22Rv1 (cell line): ENCODE data around the gene ESYT2.

Source experiments
- ZFX ChIP-seq: fragments of 450-650 bp; IDR thresholded peaks from 2 replicates; pipeline ENCODE4 v1.6.1; 2017; ENCODE audit warnings: antibody characterized with exemption, borderline replicate concordance
- TF ChIP-seq, protein P1 (sequence below): fragments of 450-650 bp; IDR thresholded peaks from 2 replicates; pipeline ENCODE4 v1.5.1; 2017; ENCODE audit warnings: mild to moderate bottlenecking

DNA sequence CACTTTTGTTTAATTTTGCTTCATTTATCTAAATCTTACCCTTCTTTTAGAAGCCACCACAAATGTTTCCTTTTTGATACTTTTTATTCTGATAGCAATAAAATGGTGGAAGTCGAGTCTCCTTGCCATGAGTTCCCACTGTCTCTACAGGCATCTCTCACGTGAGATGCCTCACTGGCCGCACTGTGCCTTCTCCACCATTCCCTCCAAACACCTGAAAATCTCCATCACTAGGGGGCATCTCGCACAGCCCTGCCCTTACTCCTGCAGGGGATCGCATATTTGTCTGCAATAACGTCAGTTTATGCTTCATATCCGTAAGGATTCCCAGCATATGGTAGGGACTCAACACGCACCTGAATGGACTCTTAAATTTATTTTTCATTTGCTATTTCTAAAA, 68.4 kb downstream of the ESYT2 start:
- TF ChIP-seq, protein P1, sequence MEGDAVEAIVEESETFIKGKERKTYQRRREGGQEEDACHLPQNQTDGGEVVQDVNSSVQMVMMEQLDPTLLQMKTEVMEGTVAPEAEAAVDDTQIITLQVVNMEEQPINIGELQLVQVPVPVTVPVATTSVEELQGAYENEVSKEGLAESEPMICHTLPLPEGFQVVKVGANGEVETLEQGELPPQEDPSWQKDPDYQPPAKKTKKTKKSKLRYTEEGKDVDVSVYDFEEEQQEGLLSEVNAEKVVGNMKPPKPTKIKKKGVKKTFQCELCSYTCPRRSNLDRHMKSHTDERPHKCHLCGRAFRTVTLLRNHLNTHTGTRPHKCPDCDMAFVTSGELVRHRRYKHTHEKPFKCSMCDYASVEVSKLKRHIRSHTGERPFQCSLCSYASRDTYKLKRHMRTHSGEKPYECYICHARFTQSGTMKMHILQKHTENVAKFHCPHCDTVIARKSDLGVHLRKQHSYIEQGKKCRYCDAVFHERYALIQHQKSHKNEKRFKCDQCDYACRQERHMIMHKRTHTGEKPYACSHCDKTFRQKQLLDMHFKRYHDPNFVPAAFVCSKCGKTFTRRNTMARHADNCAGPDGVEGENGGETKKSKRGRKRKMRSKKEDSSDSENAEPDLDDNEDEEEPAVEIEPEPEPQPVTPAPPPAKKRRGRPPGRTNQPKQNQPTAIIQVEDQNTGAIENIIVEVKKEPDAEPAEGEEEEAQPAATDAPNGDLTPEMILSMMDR = peak; percentile 46
- no peak for TF ChIP-seq ZFX
